ENCODE data around the gene KCTD15.

- no peak for TF ChIP-seq CTCF (IDR thresholded peaks at IDR 0.05; ENCODE audit: borderline replicate concordance, extremely low read depth, low read length, poor library complexity, severe bottlenecking)
- TF ChIP-seq EZH2 (IDR thresholded peaks at IDR 0.05; ENCODE audit: borderline replicate concordance, low read depth, low read length, severe bottlenecking), result no peak
Observed at GRCh38 chr19:33781996-33782395, 14.7 kb upstream of the KCTD15 start.

Measured in DND-41 (cell line).